SK-N-MC (cell line): ENCODE data around the gene TAX1BP3.
A peak's percentile ranks its signal among the peaks of the same experiment; 100 is the strongest.

Experiments used
- DNase-seq: peaks from one replicate; pipeline ENCODE4 v3.0.0-alpha.2; 2011; ENCODE audit warnings: low read depth, low spot score
- H3K27ac ChIP-seq: fragments of 200-600 bp; sonication (generic); 2 replicates; pipeline ENCODE4 v1.5.1; 2016; ENCODE audit warnings: mixed run types
- H3K36me3 ChIP-seq: fragments of 200-600 bp; sonication (generic); 2 replicates; pipeline ENCODE4 v1.6.1; 2017; ENCODE audit warnings: antibody characterized with exemption, low read length, mixed read lengths; ENCODE audit not compliant: insufficient read depth
- H3K4me3 ChIP-seq: fragments of 200-600 bp; sonication (generic); 2 replicates; pipeline ENCODE4 v1.5.1; 2016
- H3K9ac ChIP-seq: fragments of 200-600 bp; sonication (generic); 2 replicates; pipeline ENCODE4 v1.8.0; 2017; ENCODE audit warnings: mixed run types, mixed read lengths; ENCODE audit not compliant: insufficient read length
- H3K9me3 ChIP-seq: fragments of 200-600 bp; sonication (generic); 2 replicates; pipeline ENCODE4 v1.6.1; 2017; ENCODE audit warnings: low read depth, mild to moderate bottlenecking, antibody characterized with exemption, low read length, moderate library complexity, mixed read lengths
- EZH2 ChIP-seq: fragments of 200-600 bp; sonication (generic); IDR thresholded peaks from one replicate; pipeline ENCODE4 v1.6.1; 2017; ENCODE audit warnings: antibody characterized with exemption
- FOXP2 ChIP-seq: optimal IDR thresholded peaks from 2 replicates; pipeline ENCODE3; 2011; ENCODE audit warnings: mild to moderate bottlenecking, moderate library complexity; ENCODE audit not compliant: insufficient read depth; ENCODE audit errors: extremely low read length, control extremely low read depth
- POLR2AphosphoS5 ChIP-seq: IDR thresholded peaks from 2 replicates; pipeline ENCODE4 v1.6.1; 2012; ENCODE audit warnings: mild to moderate bottlenecking, low read depth, low read length, borderline replicate concordance

TAX1BP3 gene

DNA sequence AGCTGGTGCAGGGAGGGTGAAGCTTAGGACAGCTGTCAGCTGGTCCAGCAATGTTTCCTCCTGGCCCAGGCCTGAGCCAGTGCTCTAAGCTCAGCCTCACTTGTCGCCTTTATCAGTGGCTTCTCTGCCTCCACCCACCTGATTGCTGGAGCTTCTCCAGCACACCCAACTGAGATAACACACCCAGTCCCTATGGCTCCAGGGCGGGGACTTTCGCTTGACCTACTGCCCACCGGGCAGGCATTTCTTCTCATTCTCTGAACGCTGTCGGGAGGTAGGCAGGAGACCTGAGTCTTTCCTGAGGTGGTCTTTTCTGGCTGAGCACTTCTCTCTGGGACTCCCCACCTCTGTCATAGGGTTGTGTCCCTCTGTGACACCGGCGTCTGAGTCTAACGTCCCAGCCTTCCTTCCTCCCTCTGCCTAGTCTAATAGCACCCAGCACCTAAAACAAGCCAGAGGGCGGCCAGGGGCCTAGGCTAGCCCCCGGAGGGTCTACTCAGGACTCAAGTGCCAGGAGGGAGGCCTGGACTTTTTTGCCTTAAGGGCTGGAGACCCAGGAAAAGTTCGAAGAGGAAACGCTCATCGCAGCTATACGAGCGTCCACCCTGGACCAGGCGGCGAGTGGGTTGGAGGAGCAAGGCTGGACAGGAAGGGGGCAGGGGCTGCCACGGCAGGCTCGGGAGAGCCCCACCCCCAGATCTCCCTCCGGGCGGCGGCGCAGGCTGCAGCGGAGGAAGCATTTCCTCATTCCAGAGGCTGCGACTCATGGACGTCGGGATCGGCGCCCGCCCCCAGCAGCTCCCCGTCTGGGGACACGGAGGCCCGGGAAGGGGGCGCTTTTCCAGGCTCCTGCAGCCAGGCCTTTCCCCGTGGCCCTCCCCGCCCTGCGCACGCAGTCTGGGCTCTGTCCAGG is 756 bp downstream of the TAX1BP3 start:
- DNase-seq: no peak
- no peaks in the 10 kb centered on the region for H3K9me3 ChIP-seq
- TF ChIP-seq EZH2 (no peak), FOXP2 (no peak), POLR2AphosphoS5 (no peak)
- peak overlapping the region; percentile 99 for H3K4me3 ChIP-seq
- peak overlapping the region; percentile 93 for H3K9ac ChIP-seq
- peak overlapping the region; percentile 88 for H3K27ac ChIP-seq
- peaks cover 12% of the 10 kb centered on the region; the same call in 1 of the 2 replicates for H3K36me3 ChIP-seq

DNA sequence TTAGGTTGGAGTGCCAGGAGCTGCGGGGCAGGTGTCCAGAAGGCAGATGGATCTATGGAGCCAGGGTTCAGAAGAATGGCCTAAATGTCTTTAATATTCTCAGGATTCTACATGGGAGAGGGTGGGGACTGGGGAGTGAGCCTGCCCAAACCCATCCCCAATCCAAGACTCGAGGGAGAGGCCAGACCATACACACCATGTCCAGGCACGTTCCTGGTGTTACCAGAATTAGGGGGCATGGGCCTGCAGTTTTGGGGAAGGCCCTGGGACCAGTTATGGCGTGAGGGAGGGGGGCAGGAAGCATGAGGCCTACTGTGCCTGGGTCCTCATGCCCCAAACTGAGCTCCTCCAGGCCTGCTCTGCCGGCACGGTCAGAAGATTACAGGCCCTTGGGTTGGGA is 1.9 kb downstream of the TAX1BP3 start:
- H3K27ac ChIP-seq: no peak overlapping the region
- no peak overlapping the region for H3K4me3 ChIP-seq
- H3K9me3 ChIP-seq: no peaks in the 10 kb centered on the region
- no peak for DNase-seq
- no peak overlapping the region for H3K9ac ChIP-seq
- TF ChIP-seq POLR2AphosphoS5: no peak
- no peak for TF ChIP-seq FOXP2
- TF ChIP-seq EZH2: no peak
- peaks cover 12% of the 10 kb centered on the region; the same call in 1 of the 2 replicates for H3K36me3 ChIP-seq

DNA sequence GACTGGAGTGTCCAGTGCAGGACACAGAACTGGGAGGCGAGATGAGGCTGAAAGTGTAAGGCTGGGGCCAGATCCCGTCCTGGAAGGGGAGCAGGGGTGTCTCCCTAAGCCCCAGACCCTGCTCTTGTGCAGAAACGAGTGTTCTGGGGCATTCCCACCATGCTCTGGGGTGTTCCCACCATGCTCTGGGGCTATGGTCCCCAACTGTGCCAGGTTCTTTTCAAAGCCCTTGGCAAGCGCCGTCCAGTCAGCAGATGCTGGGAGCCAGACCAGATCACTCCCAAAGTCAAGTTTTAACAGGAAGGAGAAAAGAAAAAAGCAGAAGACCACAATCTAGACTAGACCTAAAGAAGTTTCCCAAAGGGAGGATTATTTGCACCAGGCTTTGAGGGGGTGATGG is 2.5 kb downstream of the TAX1BP3 start:
- no peak for DNase-seq
- TF ChIP-seq EZH2 (no peak), FOXP2 (no peak), POLR2AphosphoS5 (no peak)
- Histone ChIP-seq H3K36me3 (peaks cover 12% of the 10 kb centered on the region; the same call in 1 of the 2 replicates), H3K9ac (no peak overlapping the region), H3K9me3 (no peaks in the 10 kb centered on the region), H3K27ac (no peak overlapping the region), H3K4me3 (no peak overlapping the region)

DNA sequence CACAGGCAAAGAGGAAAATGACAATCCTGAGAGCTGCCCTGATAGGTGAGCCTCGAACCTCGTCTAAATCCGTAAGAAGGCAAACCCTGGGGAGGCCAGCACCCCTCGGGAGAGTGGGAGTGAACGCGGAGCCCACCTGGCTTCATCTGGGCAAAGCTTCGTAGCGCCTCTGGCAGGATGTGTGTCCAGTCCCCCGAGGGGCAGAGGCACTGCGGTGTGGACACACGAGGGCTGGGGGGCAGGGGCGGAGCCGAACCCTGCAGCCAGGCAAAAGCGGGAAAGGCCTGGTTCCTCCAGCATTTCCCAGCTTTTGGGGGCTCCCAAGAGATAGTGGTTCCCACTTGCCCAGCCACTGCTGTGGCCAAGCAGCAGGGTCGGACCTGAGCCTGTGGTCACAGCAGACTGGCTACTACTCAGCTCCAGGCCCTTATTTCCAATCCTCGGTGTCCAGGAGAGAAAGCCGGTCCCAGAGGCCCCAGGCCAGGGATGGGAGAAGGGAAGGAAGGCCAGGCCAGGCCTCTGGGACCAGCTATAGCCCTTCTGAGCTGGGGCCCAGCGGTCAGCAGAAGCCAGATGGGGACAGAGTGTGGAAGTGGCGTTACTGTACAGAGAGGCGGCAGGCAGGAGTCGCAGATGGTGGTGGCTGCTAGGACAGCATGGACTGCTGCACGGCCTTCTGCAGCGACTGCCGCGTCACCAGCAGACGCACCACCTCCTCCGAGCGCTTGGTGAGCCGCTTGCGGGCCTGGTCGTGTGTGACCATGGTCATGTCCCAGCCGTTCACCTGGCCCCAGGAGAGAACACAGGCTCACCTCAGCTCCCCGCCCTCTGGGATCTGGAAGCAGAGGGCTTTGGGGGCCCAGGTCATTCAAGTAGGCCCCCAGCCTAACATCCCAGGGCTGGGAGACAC is 5.0 kb downstream of the TAX1BP3 start:
- DNase-seq: no peak
- no peak overlapping the region for H3K27ac ChIP-seq
- H3K9me3 ChIP-seq: no peaks in the 10 kb centered on the region
- H3K9ac ChIP-seq: no peak overlapping the region
- H3K36me3 ChIP-seq: peaks cover 12% of the 10 kb centered on the region; the same call in 1 of the 2 replicates
- no peak for TF ChIP-seq EZH2
- no peak for TF ChIP-seq FOXP2
- no peak overlapping the region for H3K4me3 ChIP-seq

DNA sequence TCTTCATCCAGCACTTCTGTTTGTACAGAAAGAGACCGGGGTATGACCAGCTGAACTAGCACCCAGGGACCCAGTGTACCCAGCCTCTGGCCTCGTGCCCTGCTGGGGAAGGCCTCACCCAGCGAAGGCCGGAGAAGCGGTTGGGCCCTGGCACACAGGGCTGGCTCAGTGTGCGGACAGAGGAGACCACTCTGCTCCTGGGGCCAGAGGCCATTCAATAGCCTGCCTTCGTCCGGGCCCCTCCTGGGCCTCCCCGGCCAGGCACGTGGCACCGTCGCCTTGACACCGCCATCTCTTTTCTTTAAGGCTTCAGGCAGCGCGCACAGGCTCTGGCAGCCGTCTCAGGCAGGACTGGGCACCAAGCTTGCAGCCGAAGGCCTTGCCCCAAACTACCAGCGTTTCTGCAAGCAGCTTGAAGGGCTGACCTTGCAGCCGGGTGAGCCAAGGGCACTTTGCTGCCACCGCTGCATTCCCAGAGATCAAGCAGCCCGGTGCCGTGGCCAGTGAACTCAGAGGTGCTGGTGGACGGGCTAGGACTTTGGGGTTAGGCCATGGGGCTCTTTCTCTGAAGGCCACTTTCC is 8.0 kb downstream of the TAX1BP3 start:
- peaks cover 9% of the 10 kb centered on the region; the same call in 1 of the 2 replicates for H3K36me3 ChIP-seq
- H3K27ac ChIP-seq: peak overlapping the region; percentile 71
- DNase-seq: no peak
- no peaks in the 10 kb centered on the region for H3K9me3 ChIP-seq
- H3K9ac ChIP-seq: peak overlapping the region; percentile 29
- TF ChIP-seq FOXP2 (no peak), EZH2 (no peak), POLR2AphosphoS5 (no peak)
- 0 out of 2 replicates have a peak overlapping the region, but pooled peaks have one; percentile 27 for H3K4me3 ChIP-seq

DNA sequence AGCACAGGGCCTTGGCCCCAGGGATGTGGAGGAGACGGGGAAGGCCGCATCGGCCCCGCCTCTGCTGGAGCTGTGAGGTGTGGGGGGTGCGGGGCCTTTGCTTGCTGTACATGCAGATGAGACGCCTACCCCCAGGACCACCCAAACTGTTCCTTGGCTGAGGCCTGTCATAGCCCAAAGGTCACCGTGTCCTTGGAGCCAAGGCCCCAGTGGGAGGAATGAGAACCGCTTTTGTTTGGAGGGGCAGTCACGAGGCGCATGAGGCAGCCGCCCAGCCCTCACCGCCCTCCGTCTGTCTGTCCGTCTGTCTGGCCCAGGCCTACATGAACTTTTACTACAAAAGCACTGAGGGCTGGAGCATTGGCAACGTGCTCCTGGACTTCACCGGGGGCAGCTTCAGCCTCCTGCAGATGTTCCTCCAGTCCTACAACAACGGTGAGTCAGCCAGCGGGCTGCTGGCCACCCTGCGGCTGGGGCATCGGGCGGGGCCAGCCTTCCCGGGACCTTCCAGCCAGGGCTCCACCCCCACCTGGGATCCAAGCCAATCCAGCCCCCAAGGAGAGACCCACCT is 8.8 kb downstream of the TAX1BP3 start:
- Histone ChIP-seq H3K9ac (no peak overlapping the region), H3K36me3 (peaks cover 9% of the 10 kb centered on the region; the same call in 1 of the 2 replicates)
- no peak for DNase-seq

DNA sequence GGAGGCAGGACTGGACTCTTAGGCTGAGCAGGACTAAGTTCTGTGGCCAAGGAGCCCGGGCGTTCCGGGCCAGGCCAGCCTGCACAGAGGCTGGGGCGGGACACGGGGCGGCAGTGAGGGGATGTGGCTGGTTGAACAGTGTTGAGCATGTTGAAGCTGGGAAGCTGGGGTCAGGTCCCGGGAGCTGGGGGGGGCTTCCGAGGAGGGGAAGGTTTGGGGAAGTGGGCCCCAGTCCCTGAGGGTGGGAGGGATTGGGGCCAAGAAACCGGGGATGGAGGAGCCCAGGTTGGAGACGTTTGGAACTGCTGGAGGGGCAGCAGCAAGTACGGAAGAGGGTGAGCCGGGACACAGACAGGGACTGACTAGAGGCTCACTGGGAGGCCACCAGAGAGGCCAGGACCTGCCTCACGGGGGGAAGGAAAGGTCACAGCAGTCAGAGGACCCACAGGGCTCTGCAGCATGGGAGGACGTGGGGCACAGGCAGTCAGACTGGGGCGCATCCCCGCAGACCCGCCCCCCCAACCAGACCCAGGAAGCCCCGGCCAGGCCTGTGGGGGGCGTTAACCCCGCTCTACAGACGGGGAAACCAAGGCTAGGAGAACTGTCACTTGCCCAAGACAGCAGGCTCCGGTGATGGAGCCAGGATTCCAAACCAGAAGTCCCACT is 9.5 kb downstream of the TAX1BP3 start:
- H3K27ac ChIP-seq: no peak overlapping the region
- no peaks in the 10 kb centered on the region for H3K9me3 ChIP-seq
- no peak overlapping the region for H3K4me3 ChIP-seq
- DNase-seq: no peak
- no peak overlapping the region for H3K9ac ChIP-seq
- H3K36me3 ChIP-seq: peaks cover 5% of the 10 kb centered on the region; the same call in 1 of the 2 replicates
- TF ChIP-seq EZH2 (no peak), FOXP2 (no peak), POLR2AphosphoS5 (no peak)

More for the DNA sequence above, 8.8 kb downstream of the TAX1BP3 start:
- Histone ChIP-seq H3K9me3 (no peaks in the 10 kb centered on the region), H3K4me3 (no peak overlapping the region), H3K27ac (0 out of 2 replicates have a peak overlapping the region, but pooled peaks have one; percentile 31)
- TF ChIP-seq FOXP2: no peak
- TF ChIP-seq EZH2: no peak
- no peak for TF ChIP-seq POLR2AphosphoS5
